GM23248 (cell line): ENCODE results near the gene TEX9.

Experiments
- EZH2 ChIP-seq: fragments of 200-600 bp; sonication (generic); IDR thresholded peaks from 2 replicates; pipeline ENCODE4 v1.6.1; 2018; ENCODE audit warnings: antibody characterized with exemption, mild to moderate bottlenecking; ENCODE audit not compliant: insufficient read depth, poor library complexity, severe bottlenecking
- EZH2phosphoT487 ChIP-seq: fragments of 200-600 bp; sonication (generic); IDR thresholded peaks from 2 replicates; pipeline ENCODE4 v1.6.1; 2018; ENCODE audit warnings: antibody characterized with exemption, moderate library complexity, mild to moderate bottlenecking, low read depth; ENCODE audit not compliant: insufficient read depth

GRCh38 chr15:56342653-56343052 lies 22.6 kb upstream of the TEX9 start:
- TF ChIP-seq EZH2phosphoT487 (no peak), EZH2 (no peak)
